K562 (cell line): ENCODE measurements around the gene AIFM1. TPM values are rescaled to one million over a fixed set of nuclear protein-coding genes. Genes with fewer than 3 reads are reported as not detected.
A peak's percentile ranks its signal among the peaks of the same experiment; 100 is the strongest.

ENCODE experiments used
- ATAC-seq: fragments of 200-7000 bp; cut with Tn5 transposase; 3 replicates; pipeline ENCODE4 v1.9.1; 2020; ENCODE audit warnings: moderate library complexity
- BruUV-seq: library from RNA; stranded (reverse); fragments of 400-500 nt; replicated peaks from 2 replicates; lab custom pipeline; 2021; lab: Mats Ljungman, UMichigan
- CTCF ChIA-PET: fragments of 300-600 bp; formaldehyde crosslinking; extraction: SDS; loops from one replicate; lab custom pipeline; 2021; ENCODE audit warnings: low intra/inter-chr PET ratio; lab: Yijun Ruan, JAX
- POLR2A ChIA-PET: fragments of 300-600, 350-650 bp; sonication (Branson Sonifier 250); formaldehyde crosslinking; extraction: SDS; loops from one replicate; lab custom pipeline; 2021; ENCODE audit warnings: antibody characterized with exemption, inconsistent platforms; lab: Yijun Ruan, JAX
- DNase-seq, 4 experiments: peaks; one replicate each; pipeline versions ENCODE4 v3.0.0 to v3.0.0-alpha.2; 2011 to 2018; ENCODE audit warnings: low spot score in 3 of 4, mixed read lengths in 3 of 4; ENCODE audit errors: extremely low read depth in 1 of 4
- FAIRE-seq: peaks from 2 replicates; lab custom pipeline; 2011; peaks lifted over from hg19 to GRCh38; lab: Jason Lieb, UNC
- H2AFZ ChIP-seq: 2 replicates; pipeline ENCODE4 v1.6.0; 2011; ENCODE audit warnings: low read depth, low read length, control low read depth, inconsistent platforms
- H3K27ac ChIP-seq: fragments of 200-600 bp; 3 replicates; pipeline ENCODE4 v1.8.0; 2011; ENCODE audit warnings: low read depth, mild to moderate bottlenecking, control low read depth, inconsistent platforms, low read length, moderate library complexity, mixed read lengths; ENCODE audit errors: extremely low read depth
- H3K27me3 ChIP-seq, 2 experiments: fragments of 300-600 bp in 1 of 2; 2 replicates in 1 of 2; 3 replicates in 1 of 2; pipeline versions ENCODE4 v1.6.0 to v1.8.0; 2011; ENCODE audit warnings: inconsistent platforms in 2 of 2, low read length in 2 of 2, mild to moderate bottlenecking in 1 of 2, mixed read lengths in 1 of 2, moderate library complexity in 1 of 2; ENCODE audit not compliant: control insufficient read depth in 2 of 2, insufficient read depth in 2 of 2
- H3K36me3 ChIP-seq: fragments of 300-600 bp; 3 replicates; pipeline ENCODE4 v1.8.0; 2011; ENCODE audit warnings: mild to moderate bottlenecking, low read length, inconsistent platforms; ENCODE audit not compliant: control insufficient read depth, insufficient read depth
- H3K4me1 ChIP-seq, 2 experiments: fragments of 200-600 bp in 1 of 2; replicated peaks in 1 of 2; 2 replicates in 1 of 2; 3 replicates in 1 of 2; pipeline versions ENCODE4 v1.5.1 to v1.8.0; 2011; ENCODE audit warnings: inconsistent platforms in 2 of 2, low read length in 2 of 2, mild to moderate bottlenecking in 1 of 2, mixed read lengths in 1 of 2, moderate library complexity in 1 of 2; ENCODE audit not compliant: control insufficient read depth in 2 of 2, insufficient read depth in 2 of 2
- H3K4me2 ChIP-seq: 2 replicates; pipeline ENCODE4 v1.6.1; 2011; ENCODE audit warnings: low read length, control low read depth, inconsistent platforms, mixed read lengths; ENCODE audit not compliant: insufficient read depth
- H3K4me3 ChIP-seq: fragments of 200-600 bp; sonication (generic), shearing (Covaris generic); 2 replicates; pipeline ENCODE4 v1.5.1; 2016; ENCODE audit warnings: control low read depth, inconsistent platforms
- H3K79me2 ChIP-seq: fragments of 200-600 bp; 3 replicates; pipeline ENCODE4 v1.8.0; 2011; ENCODE audit warnings: low read length, inconsistent platforms; ENCODE audit not compliant: control insufficient read depth, insufficient read depth
- H3K9ac ChIP-seq, 2 experiments: 2 replicates each; pipeline versions ENCODE4 v1.6.0 to v1.6.1; 2011; ENCODE audit warnings: low read depth in 2 of 2, low read length in 2 of 2, control low read depth in 1 of 2, inconsistent platforms in 1 of 2, mild to moderate bottlenecking in 1 of 2, mixed read lengths in 1 of 2; ENCODE audit not compliant: insufficient read depth in 1 of 2
- H3K9me1 ChIP-seq: one replicate; pipeline ENCODE4 v1.6.0; 2011; ENCODE audit warnings: inconsistent platforms, mild to moderate bottlenecking, low read length, moderate library complexity; ENCODE audit not compliant: control insufficient read depth, insufficient read depth
- H3K9me3 ChIP-seq: replicated peaks from 2 replicates; pipeline ENCODE4 v1.5.1; 2011; ENCODE audit warnings: low read depth, low read length, inconsistent platforms; ENCODE audit not compliant: control insufficient read depth, insufficient read depth
- H4K20me1 ChIP-seq: replicated peaks from 2 replicates; pipeline ENCODE4 v1.6.1; 2011; ENCODE audit warnings: low read length, inconsistent platforms, mixed read lengths; ENCODE audit not compliant: control insufficient read depth, insufficient read depth
- ARID2 ChIP-seq: fragments of 450-650 bp; IDR thresholded peaks from 2 replicates; pipeline ENCODE4 v1.6.1; 2017; ENCODE audit warnings: antibody characterized with exemption, mild to moderate bottlenecking
- FOXA3 ChIP-seq, 2 experiments: fragments of 450-650 bp in 1 of 2; sonication (generic) in 1 of 2; formaldehyde crosslinking; IDR thresholded peaks in 1 of 2; conservative IDR thresholded peaks in 1 of 2; 2 replicates each; pipeline versions ENCODE4 v1.4.0 to v1.8.0; 2020 to 2022; ENCODE audit warnings: mild to moderate bottlenecking in 2 of 2, missing genetic modification reagents in 1 of 2
- GABPB1 ChIP-seq: sonication (generic); formaldehyde crosslinking; IDR thresholded peaks from 2 replicates; pipeline ENCODE4 v1.8.0; 2022; ENCODE audit warnings: mild to moderate bottlenecking, missing genetic modification reagents
- GATA2 ChIP-seq: sonication (generic); formaldehyde crosslinking; IDR thresholded peaks from 2 replicates; pipeline ENCODE4 v1.4.0; 2020; ENCODE audit warnings: mild to moderate bottlenecking, missing genetic modification reagents
- MEF2D ChIP-seq: conservative IDR thresholded peaks from 2 replicates; pipeline ENCODE4 v1.6.1; 2016; ENCODE audit warnings: low read depth, missing genetic modification characterization, missing compliant biosample characterization
- NFIX ChIP-seq: fragments of 250-450 bp; sonication (Bioruptor Pico); IDR thresholded peaks from 2 replicates; pipeline ENCODE4 v1.4.0; 2020; ENCODE audit warnings: low read depth, mild to moderate bottlenecking, moderate library complexity
- POLR2G ChIP-seq: fragments of 200-400 bp; formaldehyde crosslinking; IDR thresholded peaks from 2 replicates; pipeline ENCODE4 v1.6.1; 2017; ENCODE audit warnings: low read depth, mild to moderate bottlenecking, antibody characterized with exemption, low read length, moderate library complexity
- PTTG1 ChIP-seq: fragments of 450-650 bp; IDR thresholded peaks from 2 replicates; pipeline ENCODE4 v1.6.1; 2016; ENCODE audit warnings: low read depth, mild to moderate bottlenecking, missing genetic modification characterization, missing compliant biosample characterization
- SMARCA5 ChIP-seq: fragments of 450-650 bp; IDR thresholded peaks from 2 replicates; pipeline ENCODE4 v1.6.1; 2016
- ZNF23 ChIP-seq: fragments of 250-450 bp; sonication (Bioruptor Pico); IDR thresholded peaks from 2 replicates; pipeline ENCODE4 v1.4.0; 2020; ENCODE audit warnings: mild to moderate bottlenecking
- ZNF76 ChIP-seq: fragments of 250-450 bp; sonication (Bioruptor Pico); IDR thresholded peaks from 2 replicates; pipeline ENCODE4 v1.4.0; 2020; ENCODE audit warnings: mild to moderate bottlenecking, moderate library complexity, borderline replicate concordance
- WGBS: fragments of 100-300 bp; shearing (Covaris generic); methylation state at CpG from one replicate; pipeline ENCODE4 v1.1.6; 2016; ENCODE audit warnings: low coverage, mixed read lengths; ENCODE audit not compliant: insufficient coverage; ENCODE audit errors: missing lambda C conversion rate; 5-methylcytosine and 5-hydroxymethylcytosine counted together
- in situ Hi-C: fragments of 300-500 bp; cut with MboI; formaldehyde crosslinking; loops from 4 replicates; pipeline ENCODE4 v1.15.0; 2018; ENCODE audit warnings: inconsistent platforms, mixed read lengths
- intact Hi-C: fragments of 100-400 bp; cut with micrococcal nuclease; formaldehyde crosslinking; loops from 2 replicates; pipeline ENCODE4 v1.14.2; 2022
- polyA plus RNA-seq, 8 experiments: library from polyadenylated mRNA; depleted of rRNA in 4 of 8; stranded (reverse) in 5 of 8; unstranded in 3 of 8; fragments of >200 nt; fragmentation: Nextera tagmentation in 2 of 8; fragmentation: Illumina TruSeq in 1 of 8; extraction: Ambion mirVana in 2 of 8; extraction: Trizol in 1 of 8; gene quantifications; 2 replicates each; pipeline versions ENCODE4 v1.2.1 to v1.2.3, GENCODE V29; 2011 to 2014; ENCODE audit warnings: inconsistent platforms in 1 of 8, missing spikeins in 1 of 8
- total RNA-seq, 7 experiments: library from RNA; depleted of rRNA in 6 of 7; stranded (reverse); fragments of >200 nt in 6 of 7; fragmentation: Illumina TruSeq in 2 of 7; extraction: Trizol in 2 of 7; gene quantifications; 2 replicates each; pipeline versions ENCODE4 v1.2.1 to v1.2.3, GENCODE V29; 2011 to 2021; ENCODE audit warnings: low replicate concordance in 1 of 7
- TF ChIP-seq, protein P1 (sequence below), 2 experiments: IDR thresholded peaks; 2 replicates each; pipeline ENCODE4 v1.6.1; 2011; ENCODE audit warnings: borderline replicate concordance in 1 of 2, control low read depth in 1 of 2, low read depth in 1 of 2, low read length in 1 of 2, mild to moderate bottlenecking in 1 of 2, mixed read lengths in 1 of 2, moderate library complexity in 1 of 2; ENCODE audit not compliant: insufficient read depth in 1 of 2, insufficient read length in 1 of 2, poor library complexity in 1 of 2, severe bottlenecking in 1 of 2; ENCODE audit errors: extremely low read depth in 1 of 2
- TF ChIP-seq, protein P2 (sequence below): fragments of 200-800 bp; sonication (Bioruptor generic); IDR thresholded peaks from 2 replicates; pipeline ENCODE4 v1.6.1; 2017; ENCODE audit warnings: missing genetic modification characterization, missing compliant biosample characterization
- TF ChIP-seq, protein P3 (sequence below), 2 experiments: fragments of 450-650 bp; IDR thresholded peaks; 2 replicates each; pipeline ENCODE4 v1.6.1; 2018; ENCODE audit warnings: mild to moderate bottlenecking in 2 of 2, low read depth in 1 of 2; ENCODE audit not compliant: partially characterized antibody in 2 of 2
- TF ChIP-seq, protein P4 (sequence below): fragments of 450-650 bp; IDR thresholded peaks from 2 replicates; pipeline ENCODE4 v1.6.1; 2016; ENCODE audit warnings: low read depth, mild to moderate bottlenecking, moderate library complexity

Gene AIFM1
- total and polyA plus RNA-seq, 9 of the 15 experiments (the other 6 are each of a cell fraction or from before 2014, with no cell fraction given), result 51.0 to 117 (median 91.2) TPM

DNA sequence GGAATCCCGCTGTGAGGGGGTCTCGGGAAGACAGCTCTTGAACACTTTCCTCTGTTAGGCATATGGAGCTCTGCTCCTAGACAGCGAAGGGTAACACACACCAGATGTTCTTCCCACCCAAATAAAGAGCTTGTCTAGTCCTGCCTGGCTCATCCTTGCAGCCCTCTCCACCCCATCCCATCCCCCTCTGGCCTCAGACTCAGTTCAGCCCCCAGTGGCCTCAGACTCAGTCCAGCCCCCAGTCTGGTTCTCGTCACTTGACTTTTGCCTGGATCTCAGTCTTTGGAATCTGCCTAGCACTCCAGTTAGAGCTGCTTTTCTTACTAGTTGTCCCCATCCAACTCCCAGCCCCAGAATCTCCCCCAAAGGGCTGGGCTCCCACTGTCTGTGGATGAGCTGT lies 21.0 kb upstream of the AIFM1 start:
- intact Hi-C loops (no loop called here), in situ Hi-C loops (no loop called here)
- Histone ChIP-seq H3K4me3 (no peak overlapping the region), H2AFZ (no peak overlapping the region), H3K27ac (no peak overlapping the region), H3K4me1 (peaks cover 0 to 4% of the 10 kb centered on the region in 2 experiments; a peak in 2 of 5 replicates), H3K36me3 (no peaks in the 10 kb centered on the region), H3K9ac (no peak overlapping the region), H3K9me1 (no peaks in the 10 kb centered on the region), H4K20me1 (no peaks in the 10 kb centered on the region), H3K79me2 (no peaks in the 10 kb centered on the region), H3K9me3 (no peaks in the 10 kb centered on the region), H3K4me2 (no peak overlapping the region), H3K27me3 (0 out of 5 replicates have a peak, but pooled peaks cover 0 to 4% of the 10 kb centered on the region in 2 experiments)
- ATAC-seq (peak; percentile 33), DNase-seq (no peak), FAIRE-seq (no peak)
- BruUV-seq, result no TSS peak
- 29% methylated on average over 4 of the region's 4 CpGs for WGBS
- ChIA-PET POLR2A (interaction anchor here (0.6 to 1.4 kb wide), 4 partner anchors 21 to 115 kb away, joined by 3 read pairs; partner anchors contain the start of gene AIFM1), CTCF (no interaction called here)
- no peak for TF ChIP-seq ARID2
- TF ChIP-seq FOXA3 (CRISPR knock-in tag; conservative IDR thresholded peaks at IDR 0.05 in 1 of 2, IDR thresholded peaks at IDR 0.05 in 1 of 2), result no peak
- TF ChIP-seq GABPB1 (CRISPR knock-in tag), result no peak
- TF ChIP-seq, protein P1, sequence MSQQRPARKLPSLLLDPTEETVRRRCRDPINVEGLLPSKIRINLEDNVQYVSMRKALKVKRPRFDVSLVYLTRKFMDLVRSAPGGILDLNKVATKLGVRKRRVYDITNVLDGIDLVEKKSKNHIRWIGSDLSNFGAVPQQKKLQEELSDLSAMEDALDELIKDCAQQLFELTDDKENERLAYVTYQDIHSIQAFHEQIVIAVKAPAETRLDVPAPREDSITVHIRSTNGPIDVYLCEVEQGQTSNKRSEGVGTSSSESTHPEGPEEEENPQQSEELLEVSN (IDR thresholded peaks at IDR 0.05; ENCODE audit: borderline replicate concordance in 1 of 2, extremely low read depth in 1 of 2, insufficient read depth in 1 of 2, insufficient read length in 1 of 2, low read depth in 1 of 2, low read length in 1 of 2, poor library complexity in 1 of 2, severe bottlenecking in 1 of 2), result no peak
- TF ChIP-seq, protein P2, sequence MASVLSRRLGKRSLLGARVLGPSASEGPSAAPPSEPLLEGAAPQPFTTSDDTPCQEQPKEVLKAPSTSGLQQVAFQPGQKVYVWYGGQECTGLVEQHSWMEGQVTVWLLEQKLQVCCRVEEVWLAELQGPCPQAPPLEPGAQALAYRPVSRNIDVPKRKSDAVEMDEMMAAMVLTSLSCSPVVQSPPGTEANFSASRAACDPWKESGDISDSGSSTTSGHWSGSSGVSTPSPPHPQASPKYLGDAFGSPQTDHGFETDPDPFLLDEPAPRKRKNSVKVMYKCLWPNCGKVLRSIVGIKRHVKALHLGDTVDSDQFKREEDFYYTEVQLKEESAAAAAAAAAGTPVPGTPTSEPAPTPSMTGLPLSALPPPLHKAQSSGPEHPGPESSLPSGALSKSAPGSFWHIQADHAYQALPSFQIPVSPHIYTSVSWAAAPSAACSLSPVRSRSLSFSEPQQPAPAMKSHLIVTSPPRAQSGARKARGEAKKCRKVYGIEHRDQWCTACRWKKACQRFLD, result no peak
- no peak for TF ChIP-seq SMARCA5
- TF ChIP-seq POLR2G, result no peak
- TF ChIP-seq PTTG1 (tag), result no peak
- TF ChIP-seq ZNF23 (CRISPR knock-in tag), result no peak
- no peak for TF ChIP-seq MEF2D (tag)
- TF ChIP-seq GATA2 (CRISPR knock-in tag), result no peak
- TF ChIP-seq, protein P3, sequence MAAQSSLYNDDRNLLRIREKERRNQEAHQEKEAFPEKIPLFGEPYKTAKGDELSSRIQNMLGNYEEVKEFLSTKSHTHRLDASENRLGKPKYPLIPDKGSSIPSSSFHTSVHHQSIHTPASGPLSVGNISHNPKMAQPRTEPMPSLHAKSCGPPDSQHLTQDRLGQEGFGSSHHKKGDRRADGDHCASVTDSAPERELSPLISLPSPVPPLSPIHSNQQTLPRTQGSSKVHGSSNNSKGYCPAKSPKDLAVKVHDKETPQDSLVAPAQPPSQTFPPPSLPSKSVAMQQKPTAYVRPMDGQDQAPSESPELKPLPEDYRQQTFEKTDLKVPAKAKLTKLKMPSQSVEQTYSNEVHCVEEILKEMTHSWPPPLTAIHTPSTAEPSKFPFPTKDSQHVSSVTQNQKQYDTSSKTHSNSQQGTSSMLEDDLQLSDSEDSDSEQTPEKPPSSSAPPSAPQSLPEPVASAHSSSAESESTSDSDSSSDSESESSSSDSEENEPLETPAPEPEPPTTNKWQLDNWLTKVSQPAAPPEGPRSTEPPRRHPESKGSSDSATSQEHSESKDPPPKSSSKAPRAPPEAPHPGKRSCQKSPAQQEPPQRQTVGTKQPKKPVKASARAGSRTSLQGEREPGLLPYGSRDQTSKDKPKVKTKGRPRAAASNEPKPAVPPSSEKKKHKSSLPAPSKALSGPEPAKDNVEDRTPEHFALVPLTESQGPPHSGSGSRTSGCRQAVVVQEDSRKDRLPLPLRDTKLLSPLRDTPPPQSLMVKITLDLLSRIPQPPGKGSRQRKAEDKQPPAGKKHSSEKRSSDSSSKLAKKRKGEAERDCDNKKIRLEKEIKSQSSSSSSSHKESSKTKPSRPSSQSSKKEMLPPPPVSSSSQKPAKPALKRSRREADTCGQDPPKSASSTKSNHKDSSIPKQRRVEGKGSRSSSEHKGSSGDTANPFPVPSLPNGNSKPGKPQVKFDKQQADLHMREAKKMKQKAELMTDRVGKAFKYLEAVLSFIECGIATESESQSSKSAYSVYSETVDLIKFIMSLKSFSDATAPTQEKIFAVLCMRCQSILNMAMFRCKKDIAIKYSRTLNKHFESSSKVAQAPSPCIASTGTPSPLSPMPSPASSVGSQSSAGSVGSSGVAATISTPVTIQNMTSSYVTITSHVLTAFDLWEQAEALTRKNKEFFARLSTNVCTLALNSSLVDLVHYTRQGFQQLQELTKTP (IDR thresholded peaks at IDR 0.05; ENCODE audit: low read depth in 1 of 2, partially characterized antibody in 2 of 2), result no peak
- TF ChIP-seq, protein P4, sequence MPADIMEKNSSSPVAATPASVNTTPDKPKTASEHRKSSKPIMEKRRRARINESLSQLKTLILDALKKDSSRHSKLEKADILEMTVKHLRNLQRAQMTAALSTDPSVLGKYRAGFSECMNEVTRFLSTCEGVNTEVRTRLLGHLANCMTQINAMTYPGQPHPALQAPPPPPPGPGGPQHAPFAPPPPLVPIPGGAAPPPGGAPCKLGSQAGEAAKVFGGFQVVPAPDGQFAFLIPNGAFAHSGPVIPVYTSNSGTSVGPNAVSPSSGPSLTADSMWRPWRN, result no peak
- no peak for TF ChIP-seq NFIX (CRISPR knock-in tag)
- TF ChIP-seq ZNF76 (CRISPR knock-in tag), result no peak
